Osteoblast (primary cell): Measurements from ENCODE around the gene XRCC3. TPM values are rescaled to one million over a fixed set of nuclear protein-coding genes. Genes with fewer than 3 reads are reported as not detected.

Experiments
- DNase-seq: peaks from one replicate; pipeline ENCODE4 v3.0.0; 2011; ENCODE audit warnings: low spot score, mixed read lengths; ENCODE audit not compliant: insufficient read length; ENCODE audit errors: missing footprints
- H2AFZ ChIP-seq: 2 replicates; pipeline ENCODE4 v1.6.0; 2011; ENCODE audit warnings: mild to moderate bottlenecking, low read length
- H3K27ac ChIP-seq: 2 replicates; pipeline ENCODE4 v1.5.1; 2011; ENCODE audit warnings: mild to moderate bottlenecking, low read depth, low read length, moderate library complexity
- H3K27me3 ChIP-seq: 2 replicates; pipeline ENCODE4 v1.6.0; 2012; ENCODE audit warnings: mild to moderate bottlenecking, control low read depth, inconsistent platforms, low read length, moderate library complexity; ENCODE audit not compliant: insufficient read depth
- H3K36me3 ChIP-seq: 2 replicates; pipeline ENCODE4 v1.5.1; 2011; ENCODE audit warnings: mild to moderate bottlenecking, low read length, control low read depth, moderate library complexity; ENCODE audit not compliant: insufficient read depth
- H3K4me1 ChIP-seq: 2 replicates; pipeline ENCODE4 v1.5.1; 2011; ENCODE audit warnings: mild to moderate bottlenecking, low read length, control low read depth, moderate library complexity; ENCODE audit not compliant: insufficient read depth
- H3K4me2 ChIP-seq: 2 replicates; pipeline ENCODE4 v1.6.0; 2011; ENCODE audit warnings: mild to moderate bottlenecking, low read length; ENCODE audit not compliant: insufficient read depth
- H3K4me3 ChIP-seq: fragments of 200-600 bp; sonication (generic); 3 replicates; pipeline ENCODE4 v1.5.1; 2012; ENCODE audit warnings: mild to moderate bottlenecking, low read length, inconsistent platforms; ENCODE audit not compliant: insufficient read depth
- H3K79me2 ChIP-seq: 2 replicates; pipeline ENCODE4 v1.6.0; 2012; ENCODE audit warnings: mild to moderate bottlenecking, low read length, control low read depth, inconsistent platforms; ENCODE audit not compliant: insufficient read depth
- H3K9me3 ChIP-seq: 2 replicates; pipeline ENCODE4 v1.5.1; 2011; ENCODE audit warnings: low read depth, low read length, control low read depth
- H4K20me1 ChIP-seq: 2 replicates; pipeline ENCODE4 v1.6.0; 2012; ENCODE audit warnings: mild to moderate bottlenecking, low read length, control low read depth; ENCODE audit not compliant: insufficient read depth
- total RNA-seq: library from RNA; depleted of rRNA; stranded (reverse); fragments of >200 nt; gene quantifications from 2 replicates; pipeline ENCODE4 v1.2.3, GENCODE V29; 2012
- TF ChIP-seq, protein P1 (sequence below): IDR thresholded peaks from 2 replicates; pipeline ENCODE4 v1.5.1; 2011; ENCODE audit warnings: mild to moderate bottlenecking, low read depth, low read length, moderate library complexity; ENCODE audit errors: extremely low read depth

XRCC3 gene
- total RNA-seq, 1 donor, result 4.3 TPM

GRCh38 chr14:103706551-103707328 is 8.5 kb downstream of the XRCC3 start:
- Histone ChIP-seq H3K4me1 (peaks cover 7% of the 10 kb centered on the region), H3K9me3 (no peaks in the 10 kb centered on the region), H3K27me3 (no peaks in the 10 kb centered on the region), H3K27ac (no peak overlapping the region), H3K4me3 (no peak overlapping the region), H2AFZ (no peak overlapping the region), H3K4me2 (no peak overlapping the region), H3K79me2 (peaks cover 9% of the 10 kb centered on the region), H4K20me1 (peaks cover 13% of the 10 kb centered on the region), H3K36me3 (peaks cover 57% of the 10 kb centered on the region)
- TF ChIP-seq, protein P1, sequence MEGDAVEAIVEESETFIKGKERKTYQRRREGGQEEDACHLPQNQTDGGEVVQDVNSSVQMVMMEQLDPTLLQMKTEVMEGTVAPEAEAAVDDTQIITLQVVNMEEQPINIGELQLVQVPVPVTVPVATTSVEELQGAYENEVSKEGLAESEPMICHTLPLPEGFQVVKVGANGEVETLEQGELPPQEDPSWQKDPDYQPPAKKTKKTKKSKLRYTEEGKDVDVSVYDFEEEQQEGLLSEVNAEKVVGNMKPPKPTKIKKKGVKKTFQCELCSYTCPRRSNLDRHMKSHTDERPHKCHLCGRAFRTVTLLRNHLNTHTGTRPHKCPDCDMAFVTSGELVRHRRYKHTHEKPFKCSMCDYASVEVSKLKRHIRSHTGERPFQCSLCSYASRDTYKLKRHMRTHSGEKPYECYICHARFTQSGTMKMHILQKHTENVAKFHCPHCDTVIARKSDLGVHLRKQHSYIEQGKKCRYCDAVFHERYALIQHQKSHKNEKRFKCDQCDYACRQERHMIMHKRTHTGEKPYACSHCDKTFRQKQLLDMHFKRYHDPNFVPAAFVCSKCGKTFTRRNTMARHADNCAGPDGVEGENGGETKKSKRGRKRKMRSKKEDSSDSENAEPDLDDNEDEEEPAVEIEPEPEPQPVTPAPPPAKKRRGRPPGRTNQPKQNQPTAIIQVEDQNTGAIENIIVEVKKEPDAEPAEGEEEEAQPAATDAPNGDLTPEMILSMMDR, result no peak
- DNase-seq, result peak; percentile 75

- Histone ChIP-seq H4K20me1 (peaks cover 13% of the 10 kb centered on the region), H3K79me2 (peaks cover 9% of the 10 kb centered on the region), H3K9me3 (no peaks in the 10 kb centered on the region), H3K27ac (no peak overlapping the region), H3K4me1 (no peaks in the 10 kb centered on the region), H3K4me3 (no peak overlapping the region), H3K36me3 (peaks cover 61% of the 10 kb centered on the region), H2AFZ (no peak overlapping the region), H3K4me2 (no peak overlapping the region), H3K27me3 (no peaks in the 10 kb centered on the region)
- no peak for DNase-seq
- TF ChIP-seq, protein P1, result no peak
Measured at GRCh38 chr14:103705504-103706284, 9.6 kb downstream of the XRCC3 start.

GRCh38 chr14:103705118-103705503 is 10.1 kb downstream of the XRCC3 start:
- no peak overlapping the region for H2AFZ ChIP-seq
- H3K9me3 ChIP-seq, result no peaks in the 10 kb centered on the region
- DNase-seq, result no peak
- no peak overlapping the region for H3K4me2 ChIP-seq
- peaks cover 65% of the 10 kb centered on the region for H3K36me3 ChIP-seq
- H3K79me2 ChIP-seq, result peaks cover 10% of the 10 kb centered on the region
- H4K20me1 ChIP-seq, result peaks cover 13% of the 10 kb centered on the region
- H3K27ac ChIP-seq, result no peak overlapping the region
- TF ChIP-seq, protein P1, result no peak
- no peaks in the 10 kb centered on the region for H3K27me3 ChIP-seq
- H3K4me3 ChIP-seq, result no peak overlapping the region
- H3K4me1 ChIP-seq, result no peaks in the 10 kb centered on the region

- Histone ChIP-seq H3K27ac (no peak overlapping the region), H3K4me3 (no peak overlapping the region), H3K27me3 (no peaks in the 10 kb centered on the region), H3K9me3 (no peaks in the 10 kb centered on the region), H3K4me1 (no peaks in the 10 kb centered on the region), H4K20me1 (peaks cover 13% of the 10 kb centered on the region), H3K79me2 (peaks cover 13% of the 10 kb centered on the region), H3K36me3 (peaks cover 68% of the 10 kb centered on the region), H2AFZ (no peak overlapping the region), H3K4me2 (no peak overlapping the region)
- TF ChIP-seq, protein P1, result no peak
- no peak for DNase-seq
Measured at GRCh38 chr14:103704708-103705107, 10.5 kb downstream of the XRCC3 start.
